HCT116 (cell line): Measurements from ENCODE around the gene EMILIN2. TPM values are rescaled to one million over a fixed set of nuclear protein-coding genes. Genes with fewer than 3 reads are reported as not detected.

ENCODE experiments used
- ATAC-seq: fragments of 200-7000 bp; cut with Tn5 transposase; 2 replicates; pipeline ENCODE4 v1.9.1; 2020; ENCODE audit warnings: mild to moderate bottlenecking, moderate library complexity
- BruUV-seq: library from RNA; stranded (reverse); fragments of 400-500 nt; replicated peaks from 2 replicates; lab custom pipeline; 2021; lab: Mats Ljungman, UMichigan
- CTCF ChIA-PET: fragments of 300-600 bp; sonication (Branson Sonifier 250); formaldehyde crosslinking; loops from one replicate; lab custom pipeline; 2021; ENCODE audit warnings: antibody characterized with exemption; lab: Charles Lee
- POLR2A ChIA-PET: fragments of 300-600, 350-600 bp; sonication (Branson Sonifier 250); formaldehyde crosslinking; loops from one replicate; lab custom pipeline; 2021; ENCODE audit warnings: antibody characterized with exemption; lab: Charles Lee
- RAD21 ChIA-PET, 2 experiments: fragments of 300-600 bp; sonication (Branson Sonifier 250); formaldehyde crosslinking; loops; one replicate each; lab custom pipeline; 2023; ENCODE audit warnings: low total read pairs in 2 of 2; ENCODE audit not compliant: uncharacterized antibody in 2 of 2, unreplicated experiment in 2 of 2, low non-redundant PET in 1 of 2; lab: Charles Lee
- DNase-seq: peaks from one replicate; pipeline ENCODE4 v3.0.0-alpha.2; 2010; ENCODE audit warnings: low read depth, low spot score
- H2AFZ ChIP-seq: fragments of 200-600 bp; shearing (Covaris generic), sonication (generic); 2 replicates; pipeline ENCODE4 v1.6.1; 2017; ENCODE audit warnings: low read depth, mixed run types, mixed read lengths, antibody characterized with exemption, low read length; ENCODE audit not compliant: poor library complexity, severe bottlenecking
- H3K27ac ChIP-seq: 2 replicates; pipeline ENCODE4 v1.5.1; 2012; ENCODE audit warnings: low read depth, low read length
- H3K27me3 ChIP-seq: fragments of 200-600 bp; sonication (generic); 2 replicates; pipeline ENCODE4 v1.6.1; 2016; ENCODE audit warnings: mixed run types, low read length, mixed read lengths; ENCODE audit not compliant: insufficient read depth
- H3K36me3 ChIP-seq, 2 experiments: fragments of 200-500 bp in 1 of 2; fragments of 200-600 bp in 1 of 2; sonication (Bioruptor generic) in 1 of 2; sonication (generic) in 1 of 2; 2 replicates each; pipeline versions ENCODE4 v1.5.1 to v1.6.1; 2014 to 2016; ENCODE audit warnings: low read length in 2 of 2, inconsistent platforms in 1 of 2, mixed read lengths in 1 of 2, mixed run types in 1 of 2; ENCODE audit not compliant: insufficient read depth in 2 of 2, control insufficient read depth in 1 of 2
- H3K4me1 ChIP-seq, 2 experiments: fragments of 200-600 bp in 1 of 2; sonication (generic) in 1 of 2; 2 replicates each; pipeline versions ENCODE4 v1.5.1 to v1.6.1; 2012 to 2017; ENCODE audit warnings: low read length in 2 of 2, inconsistent platforms in 1 of 2, mild to moderate bottlenecking in 1 of 2, mixed read lengths in 1 of 2, mixed run types in 1 of 2, moderate library complexity in 1 of 2; ENCODE audit not compliant: insufficient read depth in 2 of 2, control insufficient read depth in 1 of 2
- H3K4me2 ChIP-seq: fragments of 200-600 bp; sonication (generic); 2 replicates; pipeline ENCODE4 v1.6.1; 2017; ENCODE audit warnings: mixed run types, low read length, mixed read lengths
- H3K4me3 ChIP-seq, 2 experiments: fragments of 200-600 bp in 1 of 2; sonication (generic) in 1 of 2; replicated peaks in 1 of 2; 2 replicates each; pipeline ENCODE4 v1.5.1; 2011 to 2016; ENCODE audit warnings: low read length in 2 of 2, control low read depth in 1 of 2, low read depth in 1 of 2, mild to moderate bottlenecking in 1 of 2, mixed read lengths in 1 of 2, mixed run types in 1 of 2
- H3K79me2 ChIP-seq: fragments of 200-600 bp; sonication (generic); 2 replicates; pipeline ENCODE4 v1.6.1; 2017; ENCODE audit warnings: mild to moderate bottlenecking, mixed run types, low read length, moderate library complexity, mixed read lengths; ENCODE audit not compliant: insufficient read depth
- H3K9ac ChIP-seq: fragments of 200-600 bp; sonication (generic); 2 replicates; pipeline ENCODE4 v1.6.1; 2016; ENCODE audit warnings: low read length, mixed read lengths
- H3K9me2 ChIP-seq: fragments of 200-600 bp; sonication (generic), shearing (Covaris generic); 2 replicates; pipeline ENCODE4 v1.6.1; 2017; ENCODE audit warnings: mixed run types, mild to moderate bottlenecking, moderate library complexity; ENCODE audit not compliant: insufficient read depth
- H3K9me3 ChIP-seq, 2 experiments: fragments of 200-500 bp in 1 of 2; fragments of 200-600 bp in 1 of 2; sonication (Bioruptor generic) in 1 of 2; sonication (generic) in 1 of 2; 2 replicates each; pipeline ENCODE4 v1.6.1; 2014 to 2017; ENCODE audit warnings: low read length in 2 of 2, mixed read lengths in 2 of 2, inconsistent platforms in 1 of 2, low read depth in 1 of 2, mild to moderate bottlenecking in 1 of 2, mixed run types in 1 of 2, moderate library complexity in 1 of 2; ENCODE audit not compliant: control insufficient read depth in 1 of 2, insufficient read depth in 1 of 2
- H4K20me1 ChIP-seq: fragments of 200-600 bp; sonication (generic), shearing (Covaris generic); 2 replicates; pipeline ENCODE4 v1.6.1; 2017; ENCODE audit warnings: mixed run types, mild to moderate bottlenecking, moderate library complexity; ENCODE audit not compliant: insufficient read depth
- CBX3 ChIP-seq: IDR thresholded peaks from 2 replicates; pipeline ENCODE4 v1.6.1; 2012; ENCODE audit warnings: low read depth
- CEBPB ChIP-seq: IDR thresholded peaks from 2 replicates; pipeline ENCODE4 v1.6.1; 2012; ENCODE audit warnings: low read depth
- CTCF ChIP-seq, 3 experiments: fragments of 200-600 bp in 1 of 3; sonication (generic) in 1 of 3; IDR thresholded peaks in 2 of 3; conservative IDR thresholded peaks in 1 of 3; 2 replicates each; pipeline ENCODE4 v1.5.1; 2012 to 2017; ENCODE audit warnings: low read depth in 2 of 3, low read length in 2 of 3, antibody characterized with exemption in 1 of 3, borderline replicate concordance in 1 of 3, control low read depth in 1 of 3, mild to moderate bottlenecking in 1 of 3, mixed read lengths in 1 of 3, mixed run types in 1 of 3, moderate library complexity in 1 of 3; ENCODE audit not compliant: insufficient read depth in 1 of 3
- EGR1 ChIP-seq: IDR thresholded peaks from 2 replicates; pipeline ENCODE4 v1.6.1; 2012; ENCODE audit warnings: low read depth
- FOSL1 ChIP-seq: IDR thresholded peaks from 2 replicates; pipeline ENCODE4 v1.6.1; 2012; ENCODE audit warnings: low read depth
- POLR2A ChIP-seq: IDR thresholded peaks from 2 replicates; pipeline ENCODE4 v1.7.0; 2011; ENCODE audit warnings: borderline replicate concordance; ENCODE audit not compliant: insufficient read depth, insufficient read length; ENCODE audit errors: extremely low read depth
- RAD21 ChIP-seq: IDR thresholded peaks from 2 replicates; pipeline ENCODE4 v1.6.1; 2012; ENCODE audit warnings: low read depth, mild to moderate bottlenecking
- REST ChIP-seq: IDR thresholded peaks from 2 replicates; pipeline ENCODE4 v1.6.1; 2012; ENCODE audit warnings: low read depth
- SRF ChIP-seq: IDR thresholded peaks from 2 replicates; pipeline ENCODE4 v1.6.1; 2012; ENCODE audit warnings: low read depth
- TCF7L2 ChIP-seq: IDR thresholded peaks from 2 replicates; pipeline ENCODE4 v1.7.0; 2011; ENCODE audit warnings: borderline replicate concordance, inconsistent platforms; ENCODE audit not compliant: insufficient read depth, insufficient read length; ENCODE audit errors: extremely low read depth
- intact Hi-C: fragments of 100-400 bp; cut with micrococcal nuclease; formaldehyde crosslinking; loops from 2 replicates; pipeline ENCODE4 v1.10.0; 2022
- total RNA-seq: library from RNA; stranded (reverse); gene quantifications from one replicate; pipeline ENCODE4 v1.2.1, GENCODE V29; 2021; ENCODE audit not compliant: unreplicated experiment

The EMILIN2 gene
- total RNA-seq, 1 experiment from 2014 or later, result 23.4 TPM

GRCh38 chr18:2823202-2823601, 23.6 kb upstream of the EMILIN2 start:
- H3K27me3 ChIP-seq, result no peaks in the 10 kb centered on the region
- H3K79me2 ChIP-seq, result no peaks in the 10 kb centered on the region
- POLR2A ChIA-PET, result no interaction called here
- no peak overlapping the region for H3K4me2 ChIP-seq
- H3K4me3 ChIP-seq, result no peak overlapping the region
- TF ChIP-seq CBX3, result no peak
- TF ChIP-seq POLR2A, result no peak
- no peak for TF ChIP-seq CEBPB
- no peak for TF ChIP-seq FOSL1
- no peak for TF ChIP-seq REST
- TF ChIP-seq CTCF (IDR thresholded peaks at IDR 0.05 in 2 of 3, conservative IDR thresholded peaks at IDR 0.05 in 1 of 3; ENCODE audit: borderline replicate concordance in 1 of 3, insufficient read depth in 1 of 3, low read depth in 2 of 3, low read length in 2 of 3), result no peak
- TF ChIP-seq RAD21, result no peak
- TF ChIP-seq SRF, result no peak
- TF ChIP-seq TCF7L2, result no peak
- no peak for TF ChIP-seq EGR1
- no peaks in the 10 kb centered on the region for H3K9me2 ChIP-seq
- H3K9me3 ChIP-seq, result no peaks in the 10 kb centered on the region
- H3K9ac ChIP-seq, result no peak overlapping the region
- RAD21 ChIA-PET, result no interaction called here
- H3K4me1 ChIP-seq, result no peaks in the 10 kb centered on the region
- BruUV-seq, result no TSS peak
- H3K36me3 ChIP-seq, result no peaks in the 10 kb centered on the region
- no peak overlapping the region for H2AFZ ChIP-seq
- H3K27ac ChIP-seq, result no peak overlapping the region
- no peaks in the 10 kb centered on the region for H4K20me1 ChIP-seq
- intact Hi-C loops, result no loop called here
- CTCF ChIA-PET, result no interaction called here
- DNase-seq, result no peak
- ATAC-seq, result no peak
